ENCODE results near the gene UBALD1. TPM values are rescaled to one million over a fixed set of nuclear protein-coding genes. Genes with fewer than 3 reads are reported as not detected.
A peak's percentile ranks its signal among the peaks of the same experiment; 100 is the strongest.

The UBALD1 gene
- total RNA-seq, 4 donors from 2014 or later = 9.3 to 21.4 (median 10.9) TPM

GRCh38 chr16:4591706-4592470 lies 22.8 kb downstream of the UBALD1 start:
- H3K36me3 ChIP-seq = no peaks in the 10 kb centered on the region
- peaks cover 2 to 3% of the 10 kb centered on the region in 2 donors for H3K4me1 ChIP-seq
- H3K9me3 ChIP-seq = no peaks in the 10 kb centered on the region
- no peak for TF ChIP-seq CTCF (IDR thresholded peaks at IDR 0.05)
- TF ChIP-seq POLR2A (IDR thresholded peaks at IDR 0.05) = no peak
- intact Hi-C loops (cut with DNase I) = no loop called here
- H3K27me3 ChIP-seq = no peaks in the 10 kb centered on the region
- H3K27ac ChIP-seq = no peak overlapping the region
- no peak overlapping the region for H3K4me3 ChIP-seq (replicated peaks in 1 of 3)
- peak; percentile 76 to 82 for DNase-seq
- WGBS, 2 donors = 76% methylated on average over 10 to 15 of the region's 17 CpGs

GRCh38 chr16:4591191-4591590 lies 23.5 kb downstream of the UBALD1 start:
- H3K4me3 ChIP-seq (replicated peaks in 1 of 3) = no peak overlapping the region
- H3K36me3 ChIP-seq = no peaks in the 10 kb centered on the region
- no peak overlapping the region for H3K27ac ChIP-seq
- TF ChIP-seq POLR2A (IDR thresholded peaks at IDR 0.05) = no peak
- no peak for TF ChIP-seq CTCF (IDR thresholded peaks at IDR 0.05)
- intact Hi-C loops (cut with DNase I) = no loop called here
- DNase-seq = no peak
- 82 to 83% methylated on average over 6 of the region's 6 CpGs for WGBS, 2 donors
- no peaks in the 10 kb centered on the region for H3K9me3 ChIP-seq
- no peaks in the 10 kb centered on the region for H3K4me1 ChIP-seq
- no peaks in the 10 kb centered on the region for H3K27me3 ChIP-seq

GRCh38 chr16:4588961-4589360 lies 25.7 kb downstream of the UBALD1 start:
- intact Hi-C loops (cut with DNase I) = no loop called here
- WGBS, 2 donors = 94 to 98% methylated on average over 6 of the region's 6 CpGs
- H3K27ac ChIP-seq = no peak overlapping the region
- DNase-seq = no peak
- H3K9me3 ChIP-seq = no peaks in the 10 kb centered on the region
- H3K27me3 ChIP-seq = no peaks in the 10 kb centered on the region
- no peaks in the 10 kb centered on the region for H3K36me3 ChIP-seq
- no peaks in the 10 kb centered on the region for H3K4me1 ChIP-seq
- TF ChIP-seq POLR2A (IDR thresholded peaks at IDR 0.05) = no peak
- no peak for TF ChIP-seq CTCF (IDR thresholded peaks at IDR 0.05)
- H3K4me3 ChIP-seq (replicated peaks in 1 of 3) = no peak overlapping the region

- no peak for DNase-seq
- Histone ChIP-seq H3K27me3 (no peaks in the 10 kb centered on the region), H3K4me3 (replicated peaks in 1 of 3) (no peak overlapping the region), H3K36me3 (no peaks in the 10 kb centered on the region), H3K4me1 (no peaks in the 10 kb centered on the region), H3K9me3 (no peaks in the 10 kb centered on the region), H3K27ac (no peak overlapping the region)
- intact Hi-C loops (cut with DNase I) = no loop called here
- 88 to 100% methylated on average over 2 of the region's 2 CpGs for WGBS, 2 donors
- TF ChIP-seq CTCF (IDR thresholded peaks at IDR 0.05) (no peak), POLR2A (IDR thresholded peaks at IDR 0.05) (no peak)
Measured at GRCh38 chr16:4588386-4588785, 26.3 kb downstream of the UBALD1 start.

- intact Hi-C loops (cut with DNase I) = no loop called here
- no peaks in the 10 kb centered on the region for H3K4me1 ChIP-seq
Measured at GRCh38 chr16:4586291-4586690, 28.4 kb downstream of the UBALD1 start.

More at GRCh38 chr16:4586291-4586690, 28.4 kb downstream of the UBALD1 start:
- no peak overlapping the region for H3K4me3 ChIP-seq (replicated peaks in 1 of 3)
- H3K36me3 ChIP-seq = no peaks in the 10 kb centered on the region
- DNase-seq = no peak
- no peaks in the 10 kb centered on the region for H3K9me3 ChIP-seq
- H3K27me3 ChIP-seq = no peaks in the 10 kb centered on the region
- TF ChIP-seq CTCF (IDR thresholded peaks at IDR 0.05) (no peak), POLR2A (IDR thresholded peaks at IDR 0.05) (no peak)
- H3K27ac ChIP-seq = no peak overlapping the region
- WGBS, 2 donors = 71 to 74% methylated on average over 7 of the region's 7 CpGs

Measured in thyroid gland (tissue), 4 donors.